IPS-18c (cell line): ENCODE results near the gene TNNC1.

Experiments used
- H3K4me3 ChIP-seq: 2 replicates; pipeline ENCODE4 v1.7.0; 2013; ENCODE audit warnings: low read depth, mild to moderate bottlenecking, low read length, moderate library complexity; ENCODE audit not compliant: insufficient read depth
- H3K9me3 ChIP-seq: one replicate; pipeline ENCODE4 v1.6.1; 2013; ENCODE audit warnings: mild to moderate bottlenecking, low read length, moderate library complexity; ENCODE audit not compliant: control insufficient read depth, insufficient read depth

The TNNC1 gene

DNA sequence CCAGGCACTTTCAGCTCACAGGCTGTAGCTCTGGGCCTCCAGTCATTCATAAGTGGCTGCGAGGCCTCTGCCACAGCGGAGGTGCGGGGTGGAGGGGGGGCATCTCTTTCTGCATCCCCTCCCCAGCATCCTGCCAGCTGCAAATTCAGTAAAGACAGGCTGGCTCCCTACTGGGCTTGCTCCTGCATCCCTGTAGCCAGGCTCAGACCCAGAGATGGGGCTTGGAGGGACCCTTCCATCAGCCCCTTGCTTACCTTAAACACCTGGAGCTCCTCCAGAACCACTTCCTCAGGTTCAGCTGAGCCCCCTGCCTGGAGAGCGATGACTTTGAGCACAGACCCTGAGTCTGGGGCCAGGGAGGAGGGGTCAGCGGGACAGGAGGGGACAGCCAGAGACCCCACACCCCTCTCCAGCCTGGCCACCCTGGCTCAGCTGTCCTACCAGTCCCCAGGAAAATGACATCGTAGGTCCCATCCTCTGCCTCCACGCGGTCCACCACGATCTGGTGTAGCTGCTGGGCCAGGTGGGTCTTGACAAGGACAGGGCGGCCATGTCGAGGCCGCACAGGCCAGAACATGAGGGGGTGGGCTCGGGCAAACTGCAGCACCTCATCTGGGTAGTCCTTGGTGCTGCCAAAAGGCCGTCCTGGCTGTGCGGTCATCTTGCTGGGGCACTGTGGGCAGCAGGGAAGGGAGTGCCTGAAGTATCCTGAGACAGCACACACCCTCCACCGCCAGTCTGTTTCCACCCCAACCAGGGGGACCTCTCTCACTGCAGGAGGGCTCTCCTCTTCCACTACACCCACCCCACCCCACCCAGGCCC, 14.2 kb downstream of the TNNC1 start:
- Histone ChIP-seq H3K9me3 (no peaks in the 10 kb centered on the region), H3K4me3 (no peak overlapping the region)

DNA sequence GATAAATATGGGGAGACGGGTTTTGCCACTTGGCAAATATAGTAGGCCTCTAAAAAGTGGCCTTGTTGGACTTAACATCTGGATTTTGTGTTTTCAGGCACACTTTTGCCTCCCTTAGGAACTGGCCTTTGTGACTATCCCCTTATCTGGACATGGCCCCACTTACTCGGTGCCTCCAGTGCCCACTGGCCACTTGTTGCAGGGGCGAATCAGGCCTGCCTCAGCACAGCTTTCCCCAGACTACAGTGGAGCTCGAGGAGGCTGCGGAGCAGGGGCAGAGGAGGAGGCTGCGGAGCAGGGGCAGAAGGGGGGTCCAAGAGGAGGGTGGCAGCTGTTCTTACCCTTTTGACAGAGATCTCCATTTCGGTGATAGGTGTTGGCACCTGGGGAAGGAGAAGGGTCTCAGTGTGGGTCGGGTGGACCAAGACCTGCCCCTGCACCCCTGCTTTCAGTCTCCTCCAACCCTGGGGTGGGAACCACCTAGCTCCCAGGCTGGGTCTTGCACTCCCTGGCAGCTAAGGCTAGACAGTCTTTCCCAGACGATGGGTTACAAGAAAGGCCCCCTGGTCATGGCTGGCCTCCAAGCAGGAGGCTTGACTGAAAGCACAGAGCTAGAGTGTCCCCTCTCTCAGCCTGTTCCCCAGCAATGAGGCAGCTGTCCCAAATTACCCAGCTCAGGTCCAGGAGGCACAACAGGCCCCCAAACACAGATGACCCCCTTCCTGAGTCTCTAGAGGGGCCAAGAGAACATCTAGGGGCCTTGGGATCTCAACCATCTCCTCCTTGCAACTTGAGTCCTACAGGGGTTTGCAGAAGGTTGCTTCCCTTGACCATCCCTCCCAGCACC, 15.0 kb downstream of the TNNC1 start:
- no peaks in the 10 kb centered on the region for H3K9me3 ChIP-seq
- H3K4me3 ChIP-seq, result no peak overlapping the region

DNA sequence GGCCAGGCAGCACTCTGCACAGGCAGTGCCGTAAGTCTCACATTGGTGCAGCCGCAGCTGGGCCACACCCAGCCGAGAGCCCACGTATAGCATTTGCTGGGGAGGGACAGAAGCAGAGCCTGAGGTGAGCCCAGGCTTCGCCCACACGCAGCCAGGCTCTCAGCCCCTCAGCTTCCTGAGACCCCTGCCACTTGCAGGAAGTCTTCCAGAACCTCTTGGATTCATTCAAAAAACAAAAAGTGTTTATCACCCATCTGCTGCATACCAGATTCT, 15.8 kb downstream of the TNNC1 start:
- H3K4me3 ChIP-seq, result no peak overlapping the region
- no peaks in the 10 kb centered on the region for H3K9me3 ChIP-seq

DNA sequence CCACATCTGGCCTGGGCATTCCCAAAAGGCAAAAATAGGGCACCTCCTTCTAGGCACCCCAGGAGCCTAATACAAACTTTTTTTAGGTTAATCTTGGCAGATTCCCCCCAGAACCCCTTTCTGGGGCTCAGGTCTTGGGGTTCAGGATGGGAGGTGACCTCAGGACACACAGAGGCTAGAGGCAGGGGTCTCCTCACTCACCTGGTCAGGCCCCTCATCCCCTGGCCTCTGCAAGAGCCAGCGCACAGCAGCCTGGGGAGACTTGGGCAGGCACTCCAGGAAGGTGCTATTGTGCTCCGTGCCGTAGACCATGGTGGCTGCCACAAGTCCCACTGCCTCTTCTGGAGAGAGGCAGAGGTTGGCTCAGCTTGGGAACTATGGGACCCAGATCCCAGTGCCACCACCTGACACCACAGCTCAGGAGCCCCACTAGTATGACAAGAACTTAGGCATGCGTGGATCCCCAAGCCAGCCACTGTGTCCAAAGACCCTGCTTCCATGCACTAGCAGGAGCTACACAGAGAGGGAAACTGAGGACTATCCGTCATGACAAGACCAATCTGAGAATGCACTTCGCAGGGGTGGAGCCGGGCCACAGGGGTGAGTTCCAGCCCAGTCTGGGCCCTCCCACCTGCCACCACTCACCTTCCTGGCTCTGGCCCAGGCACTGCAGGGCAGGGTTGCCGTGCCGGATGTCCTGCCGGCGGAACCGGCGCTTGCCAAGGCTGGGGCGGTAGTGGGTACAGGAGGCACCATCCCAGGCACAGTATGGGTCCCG, 16.3 kb downstream of the TNNC1 start:
- Histone ChIP-seq H3K4me3 (no peak overlapping the region), H3K9me3 (no peaks in the 10 kb centered on the region)

DNA sequence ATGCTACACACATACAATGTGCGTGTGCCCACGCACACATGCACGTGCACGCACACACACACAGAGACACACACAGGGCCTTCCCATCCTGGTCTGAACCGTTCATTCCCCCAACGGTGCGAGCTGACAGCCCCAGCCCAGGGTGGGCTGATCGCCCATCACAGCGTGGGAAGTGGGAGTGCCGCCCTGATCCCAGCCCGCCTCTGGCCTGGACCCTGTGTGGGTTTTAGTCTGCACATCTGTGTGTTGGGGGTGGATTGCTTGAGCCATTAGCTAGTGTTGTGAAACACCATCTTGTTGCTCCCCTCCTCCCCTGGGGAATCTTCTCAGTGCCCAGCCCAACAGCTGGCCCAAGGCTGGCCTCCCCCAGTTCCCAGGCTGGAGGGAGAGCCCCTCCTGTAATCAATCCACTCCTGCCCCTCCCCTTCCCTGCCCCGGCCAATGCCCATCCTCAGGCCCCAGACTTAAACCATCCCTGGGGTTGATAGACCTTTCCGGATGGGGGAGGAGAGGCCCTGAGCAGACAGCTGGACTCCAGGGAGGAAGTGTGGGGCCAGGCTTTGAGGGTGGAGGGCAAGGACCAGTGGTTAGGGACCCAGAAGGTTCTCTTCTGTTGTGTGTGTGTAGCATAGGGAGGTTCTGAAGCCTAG, 17.2 kb downstream of the TNNC1 start:
- no peak overlapping the region for H3K4me3 ChIP-seq
- H3K9me3 ChIP-seq, result no peaks in the 10 kb centered on the region

DNA sequence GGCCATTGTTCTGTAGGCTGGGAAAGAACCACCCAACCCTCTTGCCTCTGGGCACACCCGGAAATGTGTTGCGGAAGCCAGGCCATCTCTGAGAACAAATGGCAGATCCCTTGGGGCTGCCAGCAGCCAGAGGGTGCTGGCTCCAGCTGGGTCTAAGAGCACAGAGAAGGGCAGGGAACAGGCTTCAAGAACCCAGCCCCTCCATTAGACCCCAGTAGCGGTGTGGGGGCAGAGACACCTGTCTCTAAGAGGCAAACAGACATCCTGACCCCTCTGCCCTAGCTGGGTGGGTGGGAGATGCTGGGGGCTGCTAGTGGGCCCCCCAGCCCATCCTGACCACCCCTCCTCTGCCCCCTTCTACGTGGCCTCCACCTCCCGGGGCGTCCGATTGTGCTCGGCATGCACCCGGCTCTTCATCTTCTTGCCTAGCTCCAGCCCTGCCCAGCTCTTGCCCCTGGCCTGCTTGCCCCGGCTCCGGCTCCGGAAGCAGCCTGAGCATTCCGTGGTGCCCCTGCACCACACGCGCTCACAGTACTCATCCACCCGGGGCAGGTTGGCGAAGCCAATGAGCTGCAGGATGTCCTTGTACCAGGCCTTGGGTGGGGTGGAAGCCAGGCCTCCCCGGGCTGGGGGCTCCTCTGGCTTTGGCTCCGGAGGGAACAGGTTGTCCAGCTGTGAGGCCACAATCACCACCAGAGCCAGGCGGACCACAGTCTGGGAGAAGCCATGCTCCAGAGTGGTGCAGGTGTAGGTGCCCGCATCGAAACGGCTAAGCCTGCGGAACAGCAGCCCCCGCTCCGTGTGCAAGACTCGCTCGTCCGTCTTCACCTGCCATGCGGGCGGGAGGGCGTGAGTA, 18.4 kb downstream of the TNNC1 start:
- H3K9me3 ChIP-seq, result no peaks in the 10 kb centered on the region
- no peak overlapping the region for H3K4me3 ChIP-seq

DNA sequence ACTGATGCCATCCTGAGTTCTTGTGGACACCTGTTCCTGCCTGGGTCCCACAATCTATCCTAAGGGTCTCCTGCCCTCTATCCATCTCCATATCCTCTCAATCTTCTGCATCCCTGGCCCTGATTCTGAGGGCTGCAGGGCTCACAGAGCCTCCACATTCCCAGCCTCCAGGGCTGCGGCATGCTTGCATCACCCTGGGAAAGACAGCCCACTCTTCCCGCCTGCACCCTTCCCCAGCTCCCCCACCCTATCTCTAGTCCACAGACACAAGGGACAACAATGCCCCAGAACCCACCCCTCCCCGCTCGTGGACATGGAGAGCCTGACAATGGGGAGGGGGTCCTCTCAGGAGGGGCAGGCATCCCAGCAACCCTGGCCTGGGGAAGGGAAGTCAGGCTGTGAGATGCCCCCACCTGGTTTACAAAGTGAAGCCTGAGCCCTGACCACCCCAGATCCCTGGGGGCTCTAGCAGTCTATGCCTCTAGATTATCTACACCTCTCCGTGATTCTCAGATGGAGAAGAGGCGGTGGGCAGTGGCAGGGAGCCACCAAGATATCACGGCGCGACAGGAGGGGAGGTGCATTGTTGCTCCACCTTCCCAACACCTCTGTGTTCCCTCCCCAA, 19.2 kb downstream of the TNNC1 start:
- Histone ChIP-seq H3K9me3 (no peaks in the 10 kb centered on the region), H3K4me3 (no peak overlapping the region)

DNA sequence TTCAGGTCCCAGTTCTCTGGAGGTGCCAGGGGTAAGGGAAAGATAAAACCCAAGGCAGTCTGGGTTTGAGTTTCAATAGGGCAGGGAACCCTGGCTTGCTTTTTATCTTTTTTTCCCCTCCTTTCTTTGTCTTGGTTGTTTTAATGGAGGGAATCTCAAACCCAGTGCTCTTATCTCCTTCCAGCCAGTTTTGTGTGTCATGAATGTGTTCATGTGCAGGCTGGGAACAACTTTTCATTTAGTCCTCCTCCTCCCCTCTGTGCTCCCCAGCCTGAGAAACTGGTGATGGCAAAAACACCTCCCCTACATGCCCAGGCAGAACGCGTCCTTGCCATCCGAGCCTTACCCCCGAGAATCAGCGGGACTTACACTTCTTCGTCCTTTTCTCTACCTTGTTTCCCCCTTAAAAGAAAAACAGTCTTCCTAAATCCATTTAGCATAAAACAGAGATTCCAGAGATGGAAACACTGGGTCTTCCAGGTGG, 19.8 kb downstream of the TNNC1 start:
- H3K9me3 ChIP-seq, result no peaks in the 10 kb centered on the region
- H3K4me3 ChIP-seq, result no peak overlapping the region

DNA sequence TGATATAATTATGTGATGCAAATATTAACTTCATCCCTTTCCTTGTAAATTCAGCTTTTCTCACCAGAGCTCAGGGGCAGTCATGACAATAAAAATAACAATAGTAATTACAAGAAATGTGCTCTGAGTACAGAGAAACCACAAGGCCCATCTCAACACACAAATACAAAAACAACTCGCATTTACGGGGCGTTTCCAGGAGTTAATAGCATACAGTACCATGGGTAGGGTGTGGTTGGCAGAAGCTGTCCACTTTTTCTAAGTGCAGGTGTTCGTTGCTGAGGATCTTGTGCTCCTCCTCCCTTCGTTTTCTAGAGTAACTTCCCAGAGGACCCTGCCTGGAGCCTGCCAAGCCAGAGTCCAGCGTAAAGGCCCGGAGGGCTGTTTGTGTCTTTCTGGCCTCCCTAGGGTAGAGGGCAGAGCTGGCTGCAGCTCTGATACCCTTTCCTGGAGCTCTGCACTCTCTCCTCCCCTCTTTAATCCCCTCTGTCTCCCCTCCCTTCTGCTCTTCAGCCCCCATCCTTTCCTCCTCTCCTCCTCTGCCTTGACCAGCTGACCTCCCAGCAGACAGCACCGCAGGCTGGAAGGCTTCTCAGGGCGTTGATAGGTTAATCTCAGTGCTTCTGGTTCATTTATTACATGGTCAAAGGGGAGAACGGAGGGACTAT, 20.4 kb downstream of the TNNC1 start:
- H3K9me3 ChIP-seq, result no peaks in the 10 kb centered on the region
- H3K4me3 ChIP-seq, result no peak overlapping the region

DNA sequence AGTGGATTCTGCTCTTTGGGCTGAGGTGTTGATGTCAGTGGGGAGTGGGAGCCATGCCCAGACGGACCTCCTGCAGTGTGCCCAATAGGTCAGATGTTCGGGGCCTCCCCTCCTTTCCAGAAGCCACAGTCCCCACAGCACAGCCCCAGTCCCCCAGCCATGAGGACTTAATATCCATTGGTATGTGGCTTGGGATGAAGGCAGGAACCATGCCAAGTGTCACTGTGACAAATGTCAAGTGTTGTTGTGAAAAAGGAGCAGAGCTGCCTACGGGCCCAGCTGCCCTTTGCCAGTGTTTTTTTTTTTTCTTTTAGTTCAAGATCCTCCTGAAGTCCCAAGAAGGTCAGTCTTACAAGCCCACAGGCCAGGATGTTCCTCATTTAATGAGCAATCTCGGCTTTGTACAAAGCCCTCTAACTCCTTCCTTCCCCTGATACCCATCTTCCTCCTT, 21.1 kb downstream of the TNNC1 start:
- no peak overlapping the region for H3K4me3 ChIP-seq
- no peaks in the 10 kb centered on the region for H3K9me3 ChIP-seq

DNA sequence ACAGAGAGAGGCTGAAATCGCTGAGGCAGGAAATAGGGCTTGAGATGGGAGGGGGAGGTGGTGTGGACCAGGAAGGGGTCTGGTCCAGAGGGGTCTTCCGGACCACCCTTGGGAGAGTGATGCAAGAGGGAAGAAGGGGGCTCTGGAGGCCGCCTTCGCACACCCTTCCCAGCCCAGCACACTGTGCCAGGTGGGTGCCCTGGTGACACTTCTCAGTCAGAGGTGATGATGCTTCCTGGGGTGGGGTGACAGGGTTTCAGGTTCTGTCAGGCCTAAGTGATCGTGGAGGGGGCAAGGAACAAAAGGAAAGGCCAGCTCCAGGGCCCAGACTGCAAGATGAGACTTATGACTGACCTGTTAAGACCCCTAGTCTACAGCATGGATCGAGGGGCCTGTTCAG, 21.6 kb downstream of the TNNC1 start:
- H3K4me3 ChIP-seq, result no peak overlapping the region
- no peaks in the 10 kb centered on the region for H3K9me3 ChIP-seq

DNA sequence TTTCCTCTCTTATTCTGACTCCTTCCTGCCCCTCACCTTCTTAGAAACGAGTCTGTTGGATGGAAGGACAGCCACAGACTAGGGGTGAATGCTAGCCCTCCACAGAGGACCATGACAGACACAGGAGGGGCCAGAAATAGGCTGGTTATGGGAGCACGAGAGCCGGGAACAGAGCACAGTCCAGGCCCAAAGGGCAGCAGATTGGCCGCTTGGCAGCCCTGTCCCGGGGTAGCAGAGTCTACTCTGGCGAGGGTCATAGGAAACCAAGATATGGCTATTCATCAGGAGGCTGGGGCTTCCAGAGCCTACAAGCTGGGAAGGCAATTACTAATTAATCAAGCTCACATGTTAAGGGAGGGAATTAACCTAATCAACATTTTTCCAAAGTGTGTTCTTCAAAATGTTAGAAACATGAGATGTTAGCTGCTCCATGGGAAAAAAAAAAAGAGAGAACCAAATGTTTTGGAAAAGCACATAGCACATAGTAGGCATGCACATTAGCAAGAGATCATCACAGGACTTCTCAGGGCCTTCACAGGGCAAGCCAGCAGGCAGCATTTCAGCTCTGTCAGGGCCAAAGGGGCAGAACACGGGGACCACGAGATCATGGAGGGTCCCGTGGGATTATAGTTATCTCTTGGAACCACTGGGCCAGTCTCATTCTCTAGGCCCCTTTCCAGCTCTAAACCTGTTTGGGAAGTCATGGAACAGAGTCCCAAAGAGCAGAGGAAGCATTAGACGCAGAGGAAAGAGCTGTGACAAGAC, 22.2 kb downstream of the TNNC1 start:
- Histone ChIP-seq H3K9me3 (no peaks in the 10 kb centered on the region), H3K4me3 (no peak overlapping the region)

DNA sequence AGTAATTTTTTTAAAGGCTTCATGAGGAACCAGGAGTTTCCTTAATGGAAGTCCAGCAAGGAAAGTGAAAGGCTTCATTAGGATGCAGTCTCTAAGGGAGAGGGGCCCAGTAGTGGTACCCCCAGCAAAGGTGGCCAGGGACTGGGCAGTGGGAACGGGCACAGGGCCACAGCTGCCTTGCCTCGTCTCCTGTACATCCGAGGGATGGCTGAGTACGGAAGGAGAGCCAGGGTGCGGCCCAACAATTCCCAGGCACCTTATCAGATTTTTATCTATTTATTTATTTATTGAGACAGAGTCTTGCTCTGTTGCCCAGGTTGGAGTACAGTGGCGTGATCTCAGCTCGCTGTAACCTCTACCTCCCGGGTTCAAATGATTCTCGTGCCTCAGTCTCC, 23.4 kb downstream of the TNNC1 start:
- Histone ChIP-seq H3K4me3 (no peak overlapping the region), H3K9me3 (no peaks in the 10 kb centered on the region)

DNA sequence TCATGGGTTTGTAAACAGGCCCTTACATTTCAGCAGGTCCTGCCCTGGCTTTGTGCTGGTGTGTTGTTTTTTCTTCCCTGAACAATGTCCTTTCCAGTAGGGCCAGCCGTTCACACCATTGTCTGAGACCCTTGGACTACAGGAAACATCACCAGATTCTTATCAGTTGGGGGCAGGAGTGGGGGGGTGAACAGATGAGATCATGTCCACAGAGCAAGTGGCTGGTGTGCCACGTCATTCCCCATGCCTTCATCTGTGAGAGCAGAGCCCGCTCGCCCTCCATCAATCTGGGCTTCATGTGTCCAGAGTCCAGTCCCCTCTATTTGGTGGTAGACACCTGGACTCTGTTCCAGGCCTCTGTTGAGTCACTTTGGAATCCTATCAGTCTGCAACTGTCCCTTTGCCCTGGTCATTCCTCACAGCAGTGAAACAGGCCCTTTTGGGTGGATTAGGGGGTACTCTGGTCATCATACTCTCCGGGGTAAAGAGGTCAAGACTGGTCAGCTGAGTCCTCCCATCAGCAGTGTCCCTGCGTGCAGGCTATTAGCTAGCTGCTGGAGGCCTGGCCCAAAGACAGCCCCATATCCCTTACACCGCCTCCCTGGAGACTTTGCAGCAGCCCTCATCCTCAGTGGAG, 23.9 kb downstream of the TNNC1 start:
- H3K9me3 ChIP-seq, result no peaks in the 10 kb centered on the region
- H3K4me3 ChIP-seq, result no peak overlapping the region

DNA sequence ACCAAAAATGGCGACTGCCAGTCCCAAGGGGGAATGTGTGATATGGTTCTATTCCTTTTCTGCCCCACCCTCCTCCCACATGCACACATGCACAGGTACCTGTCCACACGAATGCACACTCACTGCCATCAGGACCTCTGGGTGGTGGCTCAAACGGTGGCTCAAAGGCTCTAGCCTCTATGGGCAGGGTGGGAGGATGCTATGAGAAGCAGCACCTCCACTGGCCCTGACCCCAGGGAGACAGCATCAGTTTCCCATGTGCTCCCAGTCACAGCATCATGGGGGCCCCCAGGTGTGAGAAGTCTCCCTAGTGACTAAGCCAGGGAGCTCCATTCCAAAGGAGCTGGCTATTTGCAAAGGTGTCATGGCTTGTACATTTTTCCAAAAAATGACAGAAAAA, 24.8 kb downstream of the TNNC1 start:
- no peaks in the 10 kb centered on the region for H3K9me3 ChIP-seq

More for the DNA sequence above, 24.8 kb downstream of the TNNC1 start:
- no peak overlapping the region for H3K4me3 ChIP-seq
